ENCODE results near the gene DEFB129.

GRCh38 chr20:208942-209566 lies 18.0 kb upstream of the DEFB129 start:
- TF ChIP-seq REST (IDR thresholded peaks at IDR 0.05; ENCODE audit: insufficient replicate concordance, low read depth) = no peak
- peak; percentile 74 for TF ChIP-seq CTCF (IDR thresholded peaks at IDR 0.05; ENCODE audit: insufficient read depth, low read length)
- no peak for TF ChIP-seq POLR2AphosphoS5 (IDR thresholded peaks at IDR 0.05; ENCODE audit: low read depth)
- no peak for TF ChIP-seq GABPA (IDR thresholded peaks at IDR 0.05; ENCODE audit: low read depth)
- no peak for TF ChIP-seq SPI1 (IDR thresholded peaks at IDR 0.05; ENCODE audit: borderline replicate concordance, low read depth)

Measured in HL-60 (cell line).